HG03565 (cell line): ENCODE results near the gene HSF5.
A peak's percentile ranks its signal among the peaks of the same experiment; 100 is the strongest.

ENCODE experiments used
- ATAC-seq: cut with Tn5 transposase; IDR thresholded peaks from one replicate; pipeline ENCODE4 v1.9.1; 2021; ENCODE audit warnings: mild to moderate bottlenecking, moderate library complexity; ENCODE audit not compliant: unreplicated experiment

The HSF5 gene

GRCh38 chr17:58388302-58389190 is 99.7 kb downstream of the HSF5 start:
- ATAC-seq: no peak

GRCh38 chr17:58387834-58388233 is 100.4 kb downstream of the HSF5 start:
- no peak for ATAC-seq

GRCh38 chr17:58386708-58387107 is 101.5 kb downstream of the HSF5 start:
- no peak for ATAC-seq

- no peak for ATAC-seq
Measured at GRCh38 chr17:58385359-58385899, 102.8 kb downstream of the HSF5 start.

GRCh38 chr17:58384897-58385296 is 103.3 kb downstream of the HSF5 start:
- no peak for ATAC-seq

GRCh38 chr17:58383892-58384462 is 104.2 kb downstream of the HSF5 start:
- no peak for ATAC-seq

GRCh38 chr17:58382872-58383242 is 105.4 kb downstream of the HSF5 start:
- ATAC-seq: no peak

- peak; percentile 45 for ATAC-seq
Measured at GRCh38 chr17:58382108-58382871, 105.9 kb downstream of the HSF5 start.

- ATAC-seq: no peak
Measured at GRCh38 chr17:58381124-58382035, 106.8 kb downstream of the HSF5 start.

- no peak for ATAC-seq
Measured at GRCh38 chr17:58380207-58381123, 107.7 kb downstream of the HSF5 start.

- ATAC-seq: no peak
Measured at GRCh38 chr17:58379511-58379824, 108.7 kb downstream of the HSF5 start.

GRCh38 chr17:58378733-58379510 is 109.3 kb downstream of the HSF5 start:
- ATAC-seq: no peak

- ATAC-seq: no peak
Measured at GRCh38 chr17:58377661-58378060, 110.5 kb downstream of the HSF5 start.

- no peak for ATAC-seq
Measured at GRCh38 chr17:58377093-58377601, 111.1 kb downstream of the HSF5 start.

- ATAC-seq: no peak
Measured at GRCh38 chr17:58376472-58377000, 111.7 kb downstream of the HSF5 start.

- no peak for ATAC-seq
Measured at GRCh38 chr17:58375811-58376210, 112.4 kb downstream of the HSF5 start.

GRCh38 chr17:58375256-58375655 is 113.0 kb downstream of the HSF5 start:
- ATAC-seq: no peak

GRCh38 chr17:58373923-58374322 is 114.3 kb downstream of the HSF5 start:
- ATAC-seq: no peak
